Measurements from ENCODE around the gene MTOR. TPM values are rescaled to one million over a fixed set of nuclear protein-coding genes. Genes with fewer than 3 reads are reported as not detected.

The MTOR gene
- total and polyA plus RNA-seq, 2 experiments from 2014 or later: 17.2 to 37.7 TPM

DNA sequence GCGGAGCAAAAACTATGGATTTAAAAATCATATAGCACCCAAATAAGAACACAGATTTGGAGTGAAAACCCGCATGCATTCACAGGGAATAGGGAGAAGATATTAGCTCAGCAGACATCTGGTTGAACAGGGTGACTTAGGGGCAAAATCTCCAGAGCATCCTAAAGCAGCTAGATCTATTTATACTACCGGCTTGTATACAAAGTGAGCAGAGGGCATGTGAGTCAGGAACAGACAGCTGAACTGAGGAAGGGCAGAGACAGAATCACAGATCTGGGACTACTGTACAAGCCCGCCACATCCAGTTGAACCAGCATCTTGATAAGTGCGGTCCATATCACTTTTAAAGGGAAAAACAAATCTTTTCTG is 127.5 kb downstream of the MTOR start:
- Histone ChIP-seq H3K27ac (peak overlapping the region; percentile 56), H3K36me3 (replicated peaks; ENCODE audit: insufficient read depth, low read depth) (no peaks in the 10 kb centered on the region), H3K9me2 (replicated peaks; ENCODE audit: insufficient read depth) (no peaks in the 10 kb centered on the region), H4K20me1 (ENCODE audit: insufficient read depth, poor library complexity, severe bottlenecking) (no peaks in the 10 kb centered on the region), H3K4me3 (no peak overlapping the region), H3K4me2 (no peak overlapping the region), H2AFZ (no peak overlapping the region), H3K9me3 (ENCODE audit: low read depth) (no peaks in the 10 kb centered on the region), H3K27me3 (no peaks in the 10 kb centered on the region), H3K4me1 (ENCODE audit: insufficient read depth) (peaks cover 6% of the 10 kb centered on the region), H3K79me2 (no peaks in the 10 kb centered on the region)
- WGBS (ENCODE audit: low lambda C conversion rate, missing lambda C conversion rate): 74% methylated on average over 5 of the region's 5 CpGs
- TF ChIP-seq, protein P1, sequence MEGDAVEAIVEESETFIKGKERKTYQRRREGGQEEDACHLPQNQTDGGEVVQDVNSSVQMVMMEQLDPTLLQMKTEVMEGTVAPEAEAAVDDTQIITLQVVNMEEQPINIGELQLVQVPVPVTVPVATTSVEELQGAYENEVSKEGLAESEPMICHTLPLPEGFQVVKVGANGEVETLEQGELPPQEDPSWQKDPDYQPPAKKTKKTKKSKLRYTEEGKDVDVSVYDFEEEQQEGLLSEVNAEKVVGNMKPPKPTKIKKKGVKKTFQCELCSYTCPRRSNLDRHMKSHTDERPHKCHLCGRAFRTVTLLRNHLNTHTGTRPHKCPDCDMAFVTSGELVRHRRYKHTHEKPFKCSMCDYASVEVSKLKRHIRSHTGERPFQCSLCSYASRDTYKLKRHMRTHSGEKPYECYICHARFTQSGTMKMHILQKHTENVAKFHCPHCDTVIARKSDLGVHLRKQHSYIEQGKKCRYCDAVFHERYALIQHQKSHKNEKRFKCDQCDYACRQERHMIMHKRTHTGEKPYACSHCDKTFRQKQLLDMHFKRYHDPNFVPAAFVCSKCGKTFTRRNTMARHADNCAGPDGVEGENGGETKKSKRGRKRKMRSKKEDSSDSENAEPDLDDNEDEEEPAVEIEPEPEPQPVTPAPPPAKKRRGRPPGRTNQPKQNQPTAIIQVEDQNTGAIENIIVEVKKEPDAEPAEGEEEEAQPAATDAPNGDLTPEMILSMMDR (IDR thresholded peaks at IDR 0.05; ENCODE audit: poor library complexity): no peak
- TF ChIP-seq EZH2phosphoT487 (IDR thresholded peaks at IDR 0.05; ENCODE audit: low read depth, severe bottlenecking, unreplicated experiment) (no peak), EZH2 (IDR thresholded peaks at IDR 0.05; ENCODE audit: borderline replicate concordance) (no peak)
- no peak for DNase-seq (ENCODE audit: low spot score)

DNA sequence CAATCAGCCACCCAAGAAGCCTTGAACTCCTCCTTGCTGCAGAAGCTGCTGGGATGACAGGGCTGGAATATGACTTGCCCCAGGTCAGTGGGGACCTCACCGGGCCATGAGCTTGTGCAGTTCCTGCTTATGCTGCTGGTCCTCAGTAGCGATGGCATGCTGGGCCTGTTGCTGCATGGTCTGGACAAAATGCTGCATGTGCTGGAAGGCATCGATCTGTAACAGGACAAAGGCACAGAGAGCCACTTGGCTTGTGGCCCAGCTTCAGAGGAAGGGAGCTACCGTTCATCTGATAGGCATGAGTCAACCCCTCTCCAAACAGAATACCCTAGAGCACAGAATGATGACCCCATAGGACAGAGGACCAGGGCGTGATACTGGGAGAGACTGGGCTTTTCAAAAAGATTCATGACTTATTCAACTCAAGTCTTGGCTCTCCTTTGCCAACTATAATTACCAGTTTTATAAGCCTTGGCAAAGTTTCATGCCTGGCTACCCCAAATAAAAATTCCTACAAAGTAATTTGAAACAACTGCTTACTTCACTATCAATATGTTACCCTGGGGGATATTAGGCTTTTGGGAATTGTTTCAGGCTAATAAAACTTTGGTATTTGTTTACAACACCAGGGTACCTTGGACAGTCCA is 128.0 kb downstream of the MTOR start:
- peaks cover 6% of the 10 kb centered on the region for H3K4me1 ChIP-seq (ENCODE audit: insufficient read depth)
- no peaks in the 10 kb centered on the region for H3K36me3 ChIP-seq (replicated peaks; ENCODE audit: insufficient read depth, low read depth)
- H3K27ac ChIP-seq: peak overlapping the region; percentile 56
- no peaks in the 10 kb centered on the region for H4K20me1 ChIP-seq (ENCODE audit: insufficient read depth, poor library complexity, severe bottlenecking)
- H3K79me2 ChIP-seq: no peaks in the 10 kb centered on the region
- no peaks in the 10 kb centered on the region for H3K9me3 ChIP-seq (ENCODE audit: low read depth)
- H3K4me3 ChIP-seq: no peak overlapping the region
- H2AFZ ChIP-seq: no peak overlapping the region
- WGBS (ENCODE audit: low lambda C conversion rate, missing lambda C conversion rate): 74% methylated on average over 5 of the region's 5 CpGs
- no peaks in the 10 kb centered on the region for H3K27me3 ChIP-seq
- no peaks in the 10 kb centered on the region for H3K9me2 ChIP-seq (replicated peaks; ENCODE audit: insufficient read depth)
- no peak for DNase-seq (ENCODE audit: low spot score)
- TF ChIP-seq EZH2 (IDR thresholded peaks at IDR 0.05; ENCODE audit: borderline replicate concordance) (no peak), EZH2phosphoT487 (IDR thresholded peaks at IDR 0.05; ENCODE audit: low read depth, severe bottlenecking, unreplicated experiment) (no peak)
- TF ChIP-seq, protein P1 (IDR thresholded peaks at IDR 0.05; ENCODE audit: poor library complexity): no peak
- no peak overlapping the region for H3K4me2 ChIP-seq

DNA sequence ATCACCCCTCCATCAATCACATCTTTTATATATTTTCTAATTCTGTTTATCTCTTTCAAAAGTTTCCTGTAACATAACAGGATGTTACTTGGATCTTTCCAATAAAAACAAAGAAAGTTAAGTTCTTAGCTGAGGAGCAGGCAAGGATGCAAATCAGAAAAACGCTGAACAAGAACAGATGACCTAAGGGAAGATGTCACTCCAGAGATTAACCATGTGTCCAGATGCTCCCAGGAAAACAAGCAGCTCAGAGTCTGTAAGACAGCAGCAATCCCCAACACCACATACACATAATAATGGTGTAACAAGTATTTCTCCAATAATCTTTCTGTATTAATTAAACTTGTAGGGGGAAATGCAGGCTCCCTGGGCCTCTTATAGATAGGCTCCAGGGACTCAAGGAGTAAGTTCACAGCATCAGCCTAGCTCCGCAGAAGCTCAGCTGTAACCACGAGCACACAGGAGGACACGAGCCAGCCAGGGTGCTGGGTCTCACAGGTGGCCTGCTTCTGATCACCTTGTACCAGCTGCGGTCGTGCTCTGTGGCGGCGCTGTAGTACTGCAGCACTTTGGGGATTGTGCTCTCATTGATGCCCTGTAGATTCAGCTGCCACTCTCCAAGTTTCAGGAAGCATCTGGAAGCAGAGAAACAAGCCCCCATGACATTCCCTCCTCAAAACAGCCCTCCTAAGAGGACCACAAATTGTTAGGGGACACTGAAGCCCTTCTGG is 129.6 kb downstream of the MTOR start:
- Histone ChIP-seq H3K27ac (no peak overlapping the region), H3K9me2 (replicated peaks; ENCODE audit: insufficient read depth) (no peaks in the 10 kb centered on the region), H3K4me2 (no peak overlapping the region), H3K4me3 (no peak overlapping the region), H2AFZ (no peak overlapping the region), H4K20me1 (ENCODE audit: insufficient read depth, poor library complexity, severe bottlenecking) (no peaks in the 10 kb centered on the region), H3K4me1 (ENCODE audit: insufficient read depth) (peaks cover 6% of the 10 kb centered on the region), H3K79me2 (no peaks in the 10 kb centered on the region), H3K36me3 (replicated peaks; ENCODE audit: insufficient read depth, low read depth) (no peaks in the 10 kb centered on the region), H3K9me3 (ENCODE audit: low read depth) (no peaks in the 10 kb centered on the region), H3K27me3 (no peaks in the 10 kb centered on the region)
- 79% methylated on average over 8 of the region's 8 CpGs for WGBS (ENCODE audit: low lambda C conversion rate, missing lambda C conversion rate)
- TF ChIP-seq EZH2phosphoT487 (IDR thresholded peaks at IDR 0.05; ENCODE audit: low read depth, severe bottlenecking, unreplicated experiment): no peak
- TF ChIP-seq, protein P1 (IDR thresholded peaks at IDR 0.05; ENCODE audit: poor library complexity): no peak
- TF ChIP-seq EZH2 (IDR thresholded peaks at IDR 0.05; ENCODE audit: borderline replicate concordance): no peak
- no peak for DNase-seq (ENCODE audit: low spot score)
